ENCODE data around the gene BORCS5.

GRCh38 chr12:12372946-12373722, 16.3 kb downstream of the BORCS5 start:
- no peak for TF ChIP-seq CTCF (IDR thresholded peaks at IDR 0.05; ENCODE audit: low read depth, low read length, poor library complexity, severe bottlenecking)
- no peak for TF ChIP-seq EZH2phosphoT487 (IDR thresholded peaks at IDR 0.05; ENCODE audit: borderline replicate concordance, low read length)
